ENCODE data around the gene GOLGA6B. TPM values are rescaled to one million over a fixed set of nuclear protein-coding genes. Genes with fewer than 3 reads are reported as not detected.
A peak's percentile ranks its signal among the peaks of the same experiment; 100 is the strongest.
"Not testable (repeated sequence)": the region's sequence is repeated elsewhere in the genome, so short reads cannot be mapped to it uniquely, and the experiment has no call there.

The GOLGA6B gene
- total and polyA plus RNA-seq, 2 of the 13 experiments (the other 11 are each of a cell fraction or from before 2014, with no cell fraction given) = 0.04 TPM; not detected in 1

GRCh38 chr15:72706266-72706665, 51.8 kb downstream of the GOLGA6B start (continued):
- no peak for TF ChIP-seq ELK4 (CRISPR knock-in tag; IDR thresholded peaks at IDR 0.05; ENCODE audit: borderline replicate concordance)
- TF ChIP-seq POGZ (CRISPR knock-in tag; IDR thresholded peaks at IDR 0.05) = no peak
- TF ChIP-seq RORA (CRISPR knock-in tag; IDR thresholded peaks at IDR 0.05) = no peak
- no peak for TF ChIP-seq EED (CRISPR knock-in tag; IDR thresholded peaks at IDR 0.05)
- no peak for TF ChIP-seq POLR2AphosphoS2 (IDR thresholded peaks at IDR 0.05; ENCODE audit: low read depth, low read length)
- no peak for TF ChIP-seq RFXAP (CRISPR knock-in tag; IDR thresholded peaks at IDR 0.05; ENCODE audit: borderline replicate concordance)
- no peak for TF ChIP-seq EEA1 (CRISPR knock-in tag; IDR thresholded peaks at IDR 0.05; ENCODE audit: borderline replicate concordance)
- no peak for TF ChIP-seq ZNF781 (CRISPR knock-in tag; IDR thresholded peaks at IDR 0.05; ENCODE audit: borderline replicate concordance, not compliant biosample characterization)

- peak; percentile 36; the same call in 1 of the 2 replicates for TF ChIP-seq HNF4A (CRISPR knock-in tag; IDR thresholded peaks at IDR 0.05)
- WGBS (ENCODE audit: low lambda C conversion rate) = 82% methylated on average over 8 of the region's 8 CpGs
- H3K4me3 ChIP-seq (replicated peaks in 1 of 3; ENCODE audit: insufficient read depth in 1 of 3, low read depth in 2 of 3, low read length in 3 of 3); in situ Hi-C loops (cut with HindIII; ENCODE audit: extremely low pct_ligation_motif_present, low pct_unique_long_range_greater_than_20kb); H3K36me3 ChIP-seq (replicated peaks in 1 of 2; ENCODE audit: control insufficient read depth in 1 of 2, insufficient read depth in 2 of 2, low read length in 2 of 2); H3K9ac ChIP-seq (ENCODE audit: insufficient read depth, low read depth, low read length); H2AFZ ChIP-seq (ENCODE audit: low read length); POLR2A ChIA-PET; H4K20me1 ChIP-seq (ENCODE audit: insufficient read depth, low read length); BruUV-seq (replicated peaks); ATAC-seq; H3K27ac ChIP-seq (ENCODE audit: extremely low read length, insufficient read depth, low read length); intact Hi-C loops (cut with micrococcal nuclease; ENCODE audit: unreplicated experiment); H3K27me3 ChIP-seq (ENCODE audit: control insufficient read depth in 1 of 2, insufficient read depth in 2 of 2, low read length in 2 of 2); DNase-seq (ENCODE audit: low spot score); CTCF ChIA-PET (ENCODE audit: low intra/inter-chr PET ratio, low total read pairs); H3K79me2 ChIP-seq (ENCODE audit: insufficient read depth, low read length); FAIRE-seq; H3K9me3 ChIP-seq (ENCODE audit: low read length): not testable (repeated sequence)
- peak overlapping the region; percentile 1; the same call in 1 of the 2 replicates for H3K4me2 ChIP-seq (ENCODE audit: low read depth, low read length)
- peaks cover 17% of the 10 kb centered on the region for H3K4me1 ChIP-seq (ENCODE audit: insufficient read depth, low read length)
These were observed 54.2 kb downstream of the GOLGA6B start for GRCh38 chr15:72708551-72709303.

Small RNA genes within 50 kb of the gene (small RNA-seq; reads per million reads assigned to genes)
- gene RN7SL853P (ENCODE audit: insufficient read depth in 2 of 3, insufficient read length in 3 of 3, low read depth in 2 of 3, low replicate concordance in 1 of 3) = 0 reads per million in 3 experiments

Other genes starting within 250 kb of the GOLGA6B start
- gene ARIH1, start 180.4 kb upstream of the GOLGA6B start, total RNA-seq (2016; rRNA removed; fragmentation: Illumina TruSeq; extraction: Trizol) = 59.8 and 86.6 TPM in 2 replicates
- 38.8 TPM in 2 replicates for gene ARIH1, start 180.4 kb upstream of the GOLGA6B start, polyA plus RNA-seq (2011; rRNA removed)
- gene HIGD2B, start 31.5 kb downstream of the GOLGA6B start, total RNA-seq (2016; rRNA removed; fragmentation: Illumina TruSeq; extraction: Trizol) = not detected in 2 replicates
- gene HIGD2B, start 31.5 kb downstream of the GOLGA6B start, polyA plus RNA-seq (2011; rRNA removed) = not detected in 2 replicates
- gene BBS4, start 31.5 kb downstream of the GOLGA6B start, total RNA-seq (2016; rRNA removed; fragmentation: Illumina TruSeq; extraction: Trizol) = 16.0 and 17.4 TPM in 2 replicates
- gene BBS4, start 31.5 kb downstream of the GOLGA6B start, polyA plus RNA-seq (2011; rRNA removed) = 16.2 and 21.3 TPM in 2 replicates
- 33.5 and 67.5 TPM in 2 replicates for gene ADPGK, start 129.1 kb downstream of the GOLGA6B start, total RNA-seq (2016; rRNA removed; fragmentation: Illumina TruSeq; extraction: Trizol)
- 59.4 and 61.6 TPM in 2 replicates for gene ADPGK, start 129.1 kb downstream of the GOLGA6B start, polyA plus RNA-seq (2011; rRNA removed)

All from HepG2 (cell line).